HG02571 (cell line): Measurements from ENCODE around the gene TUBA1A.
"Not testable (repeated sequence)": the region's sequence is repeated elsewhere in the genome, so short reads cannot be mapped to it uniquely, and the experiment has no call there.

Experiments
- ATAC-seq: cut with Tn5 transposase; IDR thresholded peaks from one replicate; pipeline ENCODE4 v1.9.1; 2021; ENCODE audit warnings: mild to moderate bottlenecking, moderate library complexity; ENCODE audit not compliant: unreplicated experiment

TUBA1A gene

DNA sequence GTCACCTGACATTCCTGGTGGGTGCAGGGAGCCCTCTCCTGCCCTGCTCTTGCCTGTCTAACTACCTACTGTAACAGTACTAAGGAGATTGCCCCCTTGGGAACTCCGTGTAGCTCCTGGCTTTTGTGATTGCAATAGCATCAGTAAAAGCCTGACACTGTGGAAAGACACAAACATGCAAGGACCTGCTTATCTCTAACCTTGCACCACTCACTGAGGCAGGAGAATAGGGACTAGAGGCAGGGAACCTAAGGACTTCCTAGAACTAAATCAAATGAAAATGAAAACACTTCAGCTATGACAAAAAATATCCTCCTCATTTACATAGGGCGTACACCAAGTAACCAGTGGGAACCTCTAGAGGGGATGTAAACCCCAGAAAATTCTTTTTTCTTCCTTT, 28.5 kb downstream of the TUBA1A start:
- no peak for ATAC-seq

DNA sequence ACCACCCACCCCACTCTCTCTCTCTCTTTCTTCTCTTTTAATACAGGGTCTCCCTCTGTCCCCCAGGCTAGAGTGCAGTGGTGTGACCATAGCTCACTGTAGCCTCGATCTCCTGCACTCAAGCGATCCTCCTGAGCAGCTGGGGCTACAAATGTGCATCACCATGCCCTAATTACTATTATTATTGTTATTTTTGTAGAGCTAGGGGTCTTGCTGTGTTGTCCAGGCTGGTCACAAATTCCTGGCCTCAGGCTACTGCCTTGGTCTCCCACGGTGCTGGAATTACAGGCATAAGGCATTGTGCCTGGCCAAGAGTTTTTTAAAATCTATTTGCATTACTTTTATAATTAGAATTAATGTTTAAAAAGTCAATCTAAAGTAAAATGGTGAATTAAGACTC, 34.7 kb downstream of the TUBA1A start:
- ATAC-seq: no peak

DNA sequence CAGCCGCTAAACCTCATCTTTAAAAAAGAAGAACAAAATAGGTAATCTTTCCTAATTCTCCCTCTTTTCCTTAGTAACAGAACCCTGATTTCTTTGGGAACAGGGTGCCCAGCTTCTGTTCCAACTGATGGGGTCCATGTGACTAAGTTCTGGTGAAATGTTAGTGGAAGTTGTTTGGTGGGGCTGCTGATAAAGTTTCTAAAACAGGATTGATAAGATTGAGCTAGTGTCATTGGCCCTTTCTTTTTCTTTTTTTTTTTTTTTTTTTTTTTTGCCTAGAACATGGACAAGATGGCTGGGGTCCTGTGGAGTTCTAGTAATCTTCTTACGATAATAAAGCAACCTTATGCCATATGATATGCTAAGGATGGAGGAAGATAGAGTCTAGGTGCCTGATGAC, 41.5 kb downstream of the TUBA1A start:
- ATAC-seq: no peak

DNA sequence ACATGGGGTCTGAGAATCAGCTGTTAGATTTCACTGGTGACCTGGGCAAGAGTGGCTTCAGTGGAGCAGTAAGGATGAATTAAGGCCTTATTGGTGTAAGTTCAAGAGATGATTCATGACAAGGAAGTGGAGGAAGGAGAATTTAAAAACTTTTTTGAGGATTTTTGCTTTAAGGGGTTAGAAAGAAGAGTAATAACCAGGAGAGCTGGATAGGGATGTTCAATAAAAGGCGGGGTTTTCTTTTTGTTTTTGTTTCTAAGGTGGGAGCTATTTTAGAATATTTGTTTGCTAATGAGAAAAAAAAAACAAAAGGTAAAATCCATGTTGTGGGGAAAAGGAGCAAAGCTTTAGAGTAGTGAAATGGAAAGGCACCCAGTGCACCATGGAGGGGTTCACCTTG, 42.5 kb downstream of the TUBA1A start:
- ATAC-seq: no peak

DNA sequence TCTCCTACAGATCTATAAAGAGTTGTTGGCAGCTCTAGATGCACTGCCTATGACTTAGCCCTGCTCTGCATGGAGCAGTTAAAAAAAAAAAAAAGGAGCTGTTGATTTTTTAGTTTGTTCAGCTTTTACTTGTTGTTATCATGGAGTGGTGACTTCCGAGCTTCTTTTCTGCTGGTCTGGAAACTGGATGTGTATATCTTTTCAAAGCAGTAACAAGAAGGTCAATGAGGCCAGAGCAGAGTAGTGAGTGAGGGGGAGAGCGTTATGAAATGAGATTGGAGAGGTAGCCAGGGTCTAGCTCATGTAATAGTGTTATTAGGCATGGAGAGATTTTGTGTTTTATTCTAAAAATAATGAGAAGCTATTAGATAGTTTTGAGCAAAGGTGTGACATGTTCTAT, 44.5 kb downstream of the TUBA1A start:
- no peak for ATAC-seq

DNA sequence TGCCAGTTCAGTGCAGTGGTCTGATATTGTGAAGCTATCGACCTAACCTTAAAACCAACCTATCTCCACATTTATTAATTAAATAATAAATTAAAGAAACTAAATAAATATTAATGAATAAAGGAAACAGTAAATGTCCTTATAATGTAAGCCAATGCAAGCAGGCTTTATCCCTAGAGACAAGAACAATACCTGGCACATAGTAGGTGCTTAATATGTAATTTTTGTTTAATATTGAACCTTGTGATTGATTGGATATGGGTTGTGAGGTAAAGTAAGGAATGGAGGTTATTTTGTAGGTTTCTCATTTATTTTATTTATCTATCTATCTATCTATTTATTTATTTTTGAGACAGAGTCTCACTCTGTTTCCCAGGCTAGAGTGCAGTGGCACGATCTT, 49.9 kb downstream of the TUBA1A start:
- ATAC-seq: no peak

DNA sequence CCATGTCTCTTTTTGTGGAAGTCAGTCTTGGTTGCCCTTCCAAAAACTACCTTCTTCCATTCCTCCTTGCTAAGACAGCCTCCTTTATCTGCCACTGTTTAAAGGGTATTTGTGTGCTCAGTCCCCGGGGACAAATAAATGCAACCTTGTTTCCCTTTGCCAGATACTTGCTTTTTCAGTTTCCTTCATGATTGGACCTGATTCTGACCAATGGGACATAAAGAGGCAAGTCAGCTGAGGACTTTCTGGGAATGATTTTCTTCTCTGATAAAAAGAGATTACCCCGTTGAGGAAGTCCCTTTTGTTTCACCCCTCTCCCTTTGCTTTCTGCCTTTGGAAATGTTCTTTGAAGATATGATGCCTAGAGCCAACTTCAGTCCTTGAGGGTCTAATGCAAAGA, 50.3 kb downstream of the TUBA1A start:
- ATAC-seq: no peak

DNA sequence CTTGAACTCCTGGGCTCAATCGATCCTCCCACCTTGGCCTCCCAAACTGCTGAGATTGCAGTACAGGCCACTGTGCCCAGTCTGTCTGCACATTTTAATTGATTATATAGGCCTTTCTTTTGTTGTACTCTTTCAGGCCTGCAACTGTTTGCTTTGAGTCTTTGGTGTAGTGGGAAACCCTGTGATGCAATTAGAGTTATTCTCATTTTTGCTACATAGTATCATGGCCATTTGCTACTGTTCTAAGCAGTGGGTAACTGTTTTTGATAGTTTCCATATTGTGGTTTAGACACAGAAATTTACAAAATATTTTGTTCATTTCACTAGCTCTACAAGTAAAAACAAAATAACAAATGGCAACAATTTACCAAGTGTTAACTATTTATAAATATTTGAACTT, 51.4 kb downstream of the TUBA1A start:
- no peak for ATAC-seq

DNA sequence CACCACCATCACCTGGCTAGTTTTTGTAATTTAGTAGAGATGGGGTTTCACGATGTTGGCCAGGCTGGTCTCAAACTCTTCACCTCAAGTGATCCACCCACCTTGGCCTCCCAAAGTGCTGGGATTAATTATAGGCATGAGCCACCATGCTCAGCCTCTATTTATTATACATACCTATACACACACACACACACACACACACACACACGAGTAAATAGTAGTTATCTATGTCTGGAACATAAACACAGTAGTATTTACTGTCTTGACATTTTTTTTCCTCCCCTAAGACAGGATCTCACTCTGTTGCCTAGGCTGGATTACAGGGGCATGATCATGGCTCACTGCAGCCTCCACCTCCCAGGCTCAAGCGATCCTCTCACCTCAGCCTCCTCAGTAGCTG, 51.9 kb downstream of the TUBA1A start:
- ATAC-seq: not testable (repeated sequence)
